K562 (cell line): ENCODE data around the gene DIP2C. TPM values are rescaled to one million over a fixed set of nuclear protein-coding genes. Genes with fewer than 3 reads are reported as not detected.

ENCODE experiments used
- ATAC-seq: fragments of 200-7000 bp; cut with Tn5 transposase; 3 replicates; pipeline ENCODE4 v1.9.1; 2020; ENCODE audit warnings: moderate library complexity
- BruUV-seq: library from RNA; stranded (reverse); fragments of 400-500 nt; replicated peaks from 2 replicates; lab custom pipeline; 2021; lab: Mats Ljungman, UMichigan
- CTCF ChIA-PET: fragments of 300-600 bp; formaldehyde crosslinking; extraction: SDS; loops from one replicate; lab custom pipeline; 2021; ENCODE audit warnings: low intra/inter-chr PET ratio; lab: Yijun Ruan, JAX
- POLR2A ChIA-PET: fragments of 300-600, 350-650 bp; sonication (Branson Sonifier 250); formaldehyde crosslinking; extraction: SDS; loops from one replicate; lab custom pipeline; 2021; ENCODE audit warnings: antibody characterized with exemption, inconsistent platforms; lab: Yijun Ruan, JAX
- DNase-seq, 4 experiments: peaks; one replicate each; pipeline versions ENCODE4 v3.0.0 to v3.0.0-alpha.2; 2011 to 2018; ENCODE audit warnings: low spot score in 3 of 4, mixed read lengths in 3 of 4; ENCODE audit errors: extremely low read depth in 1 of 4
- FAIRE-seq: peaks from 2 replicates; lab custom pipeline; 2011; peaks lifted over from hg19 to GRCh38; lab: Jason Lieb, UNC
- H2AFZ ChIP-seq: 2 replicates; pipeline ENCODE4 v1.6.0; 2011; ENCODE audit warnings: low read depth, low read length, control low read depth, inconsistent platforms
- H3K27ac ChIP-seq: fragments of 200-600 bp; 3 replicates; pipeline ENCODE4 v1.8.0; 2011; ENCODE audit warnings: low read depth, mild to moderate bottlenecking, control low read depth, inconsistent platforms, low read length, moderate library complexity, mixed read lengths; ENCODE audit errors: extremely low read depth
- H3K27me3 ChIP-seq, 2 experiments: fragments of 300-600 bp in 1 of 2; 2 replicates in 1 of 2; 3 replicates in 1 of 2; pipeline versions ENCODE4 v1.6.0 to v1.8.0; 2011; ENCODE audit warnings: inconsistent platforms in 2 of 2, low read length in 2 of 2, mild to moderate bottlenecking in 1 of 2, mixed read lengths in 1 of 2, moderate library complexity in 1 of 2; ENCODE audit not compliant: control insufficient read depth in 2 of 2, insufficient read depth in 2 of 2
- H3K36me3 ChIP-seq: fragments of 300-600 bp; 3 replicates; pipeline ENCODE4 v1.8.0; 2011; ENCODE audit warnings: mild to moderate bottlenecking, low read length, inconsistent platforms; ENCODE audit not compliant: control insufficient read depth, insufficient read depth
- H3K4me1 ChIP-seq, 2 experiments: fragments of 200-600 bp in 1 of 2; replicated peaks in 1 of 2; 2 replicates in 1 of 2; 3 replicates in 1 of 2; pipeline versions ENCODE4 v1.5.1 to v1.8.0; 2011; ENCODE audit warnings: inconsistent platforms in 2 of 2, low read length in 2 of 2, mild to moderate bottlenecking in 1 of 2, mixed read lengths in 1 of 2, moderate library complexity in 1 of 2; ENCODE audit not compliant: control insufficient read depth in 2 of 2, insufficient read depth in 2 of 2
- H3K4me2 ChIP-seq: 2 replicates; pipeline ENCODE4 v1.6.1; 2011; ENCODE audit warnings: low read length, control low read depth, inconsistent platforms, mixed read lengths; ENCODE audit not compliant: insufficient read depth
- H3K4me3 ChIP-seq: fragments of 200-600 bp; sonication (generic), shearing (Covaris generic); 2 replicates; pipeline ENCODE4 v1.5.1; 2016; ENCODE audit warnings: control low read depth, inconsistent platforms
- H3K79me2 ChIP-seq: fragments of 200-600 bp; 3 replicates; pipeline ENCODE4 v1.8.0; 2011; ENCODE audit warnings: low read length, inconsistent platforms; ENCODE audit not compliant: control insufficient read depth, insufficient read depth
- H3K9ac ChIP-seq, 2 experiments: 2 replicates each; pipeline versions ENCODE4 v1.6.0 to v1.6.1; 2011; ENCODE audit warnings: low read depth in 2 of 2, low read length in 2 of 2, control low read depth in 1 of 2, inconsistent platforms in 1 of 2, mild to moderate bottlenecking in 1 of 2, mixed read lengths in 1 of 2; ENCODE audit not compliant: insufficient read depth in 1 of 2
- H3K9me1 ChIP-seq: one replicate; pipeline ENCODE4 v1.6.0; 2011; ENCODE audit warnings: inconsistent platforms, mild to moderate bottlenecking, low read length, moderate library complexity; ENCODE audit not compliant: control insufficient read depth, insufficient read depth
- H3K9me3 ChIP-seq: replicated peaks from 2 replicates; pipeline ENCODE4 v1.5.1; 2011; ENCODE audit warnings: low read depth, low read length, inconsistent platforms; ENCODE audit not compliant: control insufficient read depth, insufficient read depth
- H4K20me1 ChIP-seq: replicated peaks from 2 replicates; pipeline ENCODE4 v1.6.1; 2011; ENCODE audit warnings: low read length, inconsistent platforms, mixed read lengths; ENCODE audit not compliant: control insufficient read depth, insufficient read depth
- EP300 ChIP-seq: IDR thresholded peaks from 2 replicates; pipeline ENCODE4 v1.6.1; 2012; ENCODE audit warnings: low read length, improper control_type of control experiment
- HDAC2 ChIP-seq: fragments of 450-650 bp; IDR thresholded peaks from 2 replicates; pipeline ENCODE4 v1.6.1; 2016; ENCODE audit warnings: mild to moderate bottlenecking
- IFI16 ChIP-seq: fragments of 250-450 bp; sonication (Bioruptor Pico); IDR thresholded peaks from 2 replicates; pipeline ENCODE4 v2.1.2; 2022; ENCODE audit warnings: mild to moderate bottlenecking, inconsistent platforms
- KAT7 ChIP-seq: sonication (generic); formaldehyde crosslinking; IDR thresholded peaks from 2 replicates; pipeline ENCODE4 v1.8.0; 2022; ENCODE audit warnings: missing genetic modification reagents, mild to moderate bottlenecking, borderline replicate concordance
- NEUROD1 ChIP-seq: fragments of 150-350 bp; IDR thresholded peaks from 2 replicates; pipeline ENCODE4 v1.6.1; 2014; ENCODE audit warnings: borderline replicate concordance, low read length, low read depth; ENCODE audit not compliant: partially characterized antibody
- RFX5 ChIP-seq: IDR thresholded peaks from 2 replicates; pipeline ENCODE4 v1.6.1; 2011; ENCODE audit warnings: low read depth, mild to moderate bottlenecking, improper control_type of control experiment, low read length
- SIN3A ChIP-seq, 2 experiments: fragments of 150-350 bp in 1 of 2; IDR thresholded peaks; 2 replicates each; pipeline ENCODE4 v1.6.1; 2011 to 2016; ENCODE audit warnings: borderline replicate concordance in 2 of 2, low read depth in 2 of 2, low read length in 2 of 2, mild to moderate bottlenecking in 2 of 2, moderate library complexity in 2 of 2; ENCODE audit not compliant: control insufficient read depth in 1 of 2
- SIN3B ChIP-seq: fragments of 450-650 bp; IDR thresholded peaks from 2 replicates; pipeline ENCODE4 v1.6.1; 2017; ENCODE audit warnings: low read depth, mild to moderate bottlenecking, moderate library complexity
- ZNF165 ChIP-seq: fragments of 250-450 bp; sonication (Bioruptor Pico); IDR thresholded peaks from 2 replicates; pipeline ENCODE4 v1.4.0; 2020; ENCODE audit warnings: borderline replicate concordance
- ZNF584 ChIP-seq: fragments of 200-800 bp; sonication (Bioruptor generic); IDR thresholded peaks from 2 replicates; pipeline ENCODE4 v1.6.1; 2016; ENCODE audit warnings: low read depth, mild to moderate bottlenecking, missing genetic modification characterization, missing compliant biosample characterization
- ZNF707 ChIP-seq: fragments of 250-450 bp; sonication (Bioruptor Pico); conservative IDR thresholded peaks from 2 replicates; pipeline ENCODE4 v1.8.0; 2022; ENCODE audit warnings: inconsistent platforms, mild to moderate bottlenecking, moderate library complexity
- WGBS: fragments of 100-300 bp; shearing (Covaris generic); methylation state at CpG from one replicate; pipeline ENCODE4 v1.1.6; 2016; ENCODE audit warnings: low coverage, mixed read lengths; ENCODE audit not compliant: insufficient coverage; ENCODE audit errors: missing lambda C conversion rate; 5-methylcytosine and 5-hydroxymethylcytosine counted together
- in situ Hi-C: fragments of 300-500 bp; cut with MboI; formaldehyde crosslinking; loops from 4 replicates; pipeline ENCODE4 v1.15.0; 2018; ENCODE audit warnings: inconsistent platforms, mixed read lengths
- intact Hi-C: fragments of 100-400 bp; cut with micrococcal nuclease; formaldehyde crosslinking; loops from 2 replicates; pipeline ENCODE4 v1.14.2; 2022
- polyA plus RNA-seq, 8 experiments: library from polyadenylated mRNA; depleted of rRNA in 4 of 8; stranded (reverse) in 5 of 8; unstranded in 3 of 8; fragments of >200 nt; fragmentation: Nextera tagmentation in 2 of 8; fragmentation: Illumina TruSeq in 1 of 8; extraction: Ambion mirVana in 2 of 8; extraction: Trizol in 1 of 8; gene quantifications; 2 replicates each; pipeline versions ENCODE4 v1.2.1 to v1.2.3, GENCODE V29; 2011 to 2014; ENCODE audit warnings: inconsistent platforms in 1 of 8, missing spikeins in 1 of 8
- total RNA-seq, 7 experiments: library from RNA; depleted of rRNA in 6 of 7; stranded (reverse); fragments of >200 nt in 6 of 7; fragmentation: Illumina TruSeq in 2 of 7; extraction: Trizol in 2 of 7; gene quantifications; 2 replicates each; pipeline versions ENCODE4 v1.2.1 to v1.2.3, GENCODE V29; 2011 to 2021; ENCODE audit warnings: low replicate concordance in 1 of 7
- TF ChIP-seq, protein P1 (sequence below): fragments of 450-650 bp; IDR thresholded peaks from 2 replicates; pipeline ENCODE4 v1.6.1; 2016; ENCODE audit warnings: low read depth

The DIP2C gene
- total and polyA plus RNA-seq, 9 of the 15 experiments (the other 6 are each of a cell fraction or from before 2014, with no cell fraction given) = 0.01 TPM; not detected in 8

DNA sequence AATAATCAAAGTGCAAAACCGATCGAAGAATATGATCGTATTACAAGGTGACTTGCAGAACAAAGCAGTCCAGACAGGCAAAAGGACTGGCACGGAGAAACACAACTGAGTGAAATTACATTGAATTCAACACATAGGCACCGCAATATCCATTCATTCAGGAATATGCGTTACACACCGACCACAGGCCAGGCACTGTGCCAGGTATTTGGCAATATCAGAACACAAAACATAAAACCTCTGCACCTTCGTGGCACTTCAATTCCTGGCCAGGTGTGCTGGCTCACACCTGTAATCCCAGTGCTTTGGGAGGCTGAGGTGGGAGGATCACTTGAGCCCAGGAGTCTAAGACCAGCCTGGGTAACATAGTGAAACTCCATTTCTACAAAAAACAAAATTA, 187.9 kb downstream of the DIP2C start (continued):
- TF ChIP-seq, protein P1, sequence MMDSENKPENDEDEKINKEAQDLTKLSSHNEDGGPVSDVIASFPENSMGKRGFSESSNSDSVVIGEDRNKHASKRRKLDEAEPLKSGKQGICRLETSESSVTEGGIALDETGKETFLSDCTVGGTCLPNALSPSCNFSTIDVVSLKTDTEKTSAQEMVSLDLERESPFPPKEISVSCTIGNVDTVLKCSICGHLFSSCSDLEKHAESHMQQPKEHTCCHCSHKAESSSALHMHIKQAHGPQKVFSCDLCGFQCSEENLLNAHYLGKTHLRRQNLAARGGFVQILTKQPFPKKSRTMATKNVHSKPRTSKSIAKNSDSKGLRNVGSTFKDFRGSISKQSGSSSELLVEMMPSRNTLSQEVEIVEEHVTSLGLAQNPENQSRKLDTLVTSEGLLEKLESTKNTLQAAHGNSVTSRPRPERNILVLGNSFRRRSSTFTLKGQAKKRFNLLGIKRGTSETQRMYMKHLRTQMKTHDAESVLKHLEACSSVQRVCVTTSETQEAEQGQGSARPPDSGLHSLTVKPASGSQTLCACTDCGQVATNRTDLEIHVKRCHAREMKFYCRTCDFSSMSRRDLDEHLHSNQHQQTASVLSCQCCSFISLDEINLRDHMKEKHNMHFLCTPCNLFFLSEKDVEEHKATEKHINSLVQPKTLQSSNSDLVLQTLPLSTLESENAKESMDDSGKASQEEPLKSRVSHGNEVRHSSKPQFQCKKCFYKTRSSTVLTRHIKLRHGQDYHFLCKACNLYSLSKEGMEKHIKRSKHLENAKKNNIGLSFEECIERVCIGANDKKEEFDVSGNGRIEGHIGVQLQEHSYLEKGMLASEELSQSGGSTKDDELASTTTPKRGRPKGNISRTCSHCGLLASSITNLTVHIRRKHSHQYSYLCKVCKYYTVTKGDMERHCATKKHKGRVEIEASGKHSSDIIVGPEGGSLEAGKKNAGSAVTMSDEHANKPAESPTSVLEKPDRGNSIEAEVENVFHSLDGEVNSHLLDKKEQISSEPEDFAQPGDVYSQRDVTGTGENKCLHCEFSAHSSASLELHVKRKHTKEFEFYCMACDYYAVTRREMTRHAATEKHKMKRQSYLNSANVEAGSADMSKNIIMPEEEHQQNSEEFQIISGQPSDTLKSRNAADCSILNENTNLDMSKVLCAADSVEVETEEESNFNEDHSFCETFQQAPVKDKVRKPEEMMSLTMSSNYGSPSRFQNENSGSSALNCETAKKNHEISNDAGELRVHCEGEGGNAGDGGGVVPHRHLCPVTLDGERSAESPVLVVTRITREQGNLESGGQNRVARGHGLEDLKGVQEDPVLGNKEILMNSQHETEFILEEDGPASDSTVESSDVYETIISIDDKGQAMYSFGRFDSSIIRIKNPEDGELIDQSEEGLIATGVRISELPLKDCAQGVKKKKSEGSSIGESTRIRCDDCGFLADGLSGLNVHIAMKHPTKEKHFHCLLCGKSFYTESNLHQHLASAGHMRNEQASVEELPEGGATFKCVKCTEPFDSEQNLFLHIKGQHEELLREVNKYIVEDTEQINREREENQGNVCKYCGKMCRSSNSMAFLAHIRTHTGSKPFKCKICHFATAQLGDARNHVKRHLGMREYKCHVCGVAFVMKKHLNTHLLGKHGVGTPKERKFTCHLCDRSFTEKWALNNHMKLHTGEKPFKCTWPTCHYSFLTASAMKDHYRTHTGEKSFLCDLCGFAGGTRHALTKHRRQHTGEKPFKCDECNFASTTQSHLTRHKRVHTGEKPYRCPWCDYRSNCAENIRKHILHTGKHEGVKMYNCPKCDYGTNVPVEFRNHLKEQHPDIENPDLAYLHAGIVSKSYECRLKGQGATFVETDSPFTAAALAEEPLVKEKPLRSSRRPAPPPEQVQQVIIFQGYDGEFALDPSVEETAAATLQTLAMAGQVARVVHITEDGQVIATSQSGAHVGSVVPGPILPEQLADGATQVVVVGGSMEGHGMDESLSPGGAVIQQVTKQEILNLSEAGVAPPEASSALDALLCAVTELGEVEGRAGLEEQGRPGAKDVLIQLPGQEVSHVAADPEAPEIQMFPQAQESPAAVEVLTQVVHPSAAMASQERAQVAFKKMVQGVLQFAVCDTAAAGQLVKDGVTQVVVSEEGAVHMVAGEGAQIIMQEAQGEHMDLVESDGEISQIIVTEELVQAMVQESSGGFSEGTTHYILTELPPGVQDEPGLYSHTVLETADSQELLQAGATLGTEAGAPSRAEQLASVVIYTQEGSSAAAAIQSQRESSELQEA = no peak

DNA sequence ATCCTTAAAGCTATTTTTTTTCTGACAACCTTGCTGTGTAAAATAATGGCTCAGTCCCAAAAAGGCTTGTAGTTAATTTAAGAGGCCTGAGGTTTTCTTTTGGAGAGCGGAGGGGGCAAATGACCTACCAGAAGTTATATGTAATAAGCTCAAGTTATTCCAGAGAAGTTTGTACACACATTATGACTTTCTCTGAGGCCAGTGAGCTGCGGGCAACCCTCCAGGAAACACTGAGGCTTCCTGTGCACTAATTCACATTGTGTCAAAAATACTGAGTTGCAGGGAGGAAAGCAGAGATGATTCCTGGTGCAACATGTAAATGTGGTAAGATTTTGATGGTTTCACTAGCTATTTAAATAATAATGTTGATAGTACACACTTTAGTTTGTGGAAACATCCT, 188.6 kb downstream of the DIP2C start:
- no peak for FAIRE-seq
- no TSS peak for BruUV-seq
- CTCF ChIA-PET = no interaction called here
- TF ChIP-seq SIN3B (no peak), IFI16 (CRISPR knock-in tag) (no peak), EP300 (no peak), ZNF165 (no peak), KAT7 (CRISPR knock-in tag) (no peak), NEUROD1 (no peak), ZNF707 (CRISPR knock-in tag) (no peak), ZNF584 (CRISPR knock-in tag) (no peak), SIN3A (IDR thresholded peaks at IDR 0.05; ENCODE audit: borderline replicate concordance in 2 of 2, control insufficient read depth in 1 of 2, low read depth in 2 of 2, low read length in 2 of 2) (no peak), RFX5 (no peak), HDAC2 (no peak)
- Histone ChIP-seq H3K36me3 (no peaks in the 10 kb centered on the region), H4K20me1 (peaks cover 2% of the 10 kb centered on the region; the same call in 1 of the 2 replicates), H3K4me1 (no peaks in the 10 kb centered on the region), H3K9me3 (no peaks in the 10 kb centered on the region), H3K4me2 (no peak overlapping the region), H2AFZ (no peak overlapping the region), H3K27ac (no peak overlapping the region), H3K4me3 (no peak overlapping the region), H3K9ac (no peak overlapping the region), H3K9me1 (no peaks in the 10 kb centered on the region), H3K79me2 (no peaks in the 10 kb centered on the region), H3K27me3 (peaks cover 11 to 52% of the 10 kb centered on the region in 2 experiments; a peak in 4 of 5 replicates)
- no peak for ATAC-seq
- intact Hi-C loops = no loop called here
- POLR2A ChIA-PET = interaction anchor here (0.6 kb wide), 1 partner anchor 9 kb away, joined by 4 read pairs; no protein-coding TSS in a partner anchor
- in situ Hi-C loops = no loop called here
- no peak for DNase-seq
- WGBS = 0% methylated on average over 2 of the region's 2 CpGs
